Chondrocyte (in vitro differentiated cells): ENCODE results near the gene IL27RA. TPM values are rescaled to one million over a fixed set of nuclear protein-coding genes. Genes with fewer than 3 reads are reported as not detected.
"Not testable (repeated sequence)": the region's sequence is repeated elsewhere in the genome, so short reads cannot be mapped to it uniquely, and the experiment has no call there.

Source experiments
- DNase-seq: peaks from one replicate; pipeline ENCODE4 v3.0.0; 2021; ENCODE audit warnings: mixed read lengths, low spot score
- H3K27ac Mint-ChIP-seq: one replicate; pipeline ENCODE4 v1.8.0; 2021; ENCODE audit warnings: mild to moderate bottlenecking, moderate library complexity, mixed read lengths; ENCODE audit not compliant: unreplicated experiment
- H3K27me3 Mint-ChIP-seq: 2 replicates; pipeline ENCODE4 v1.8.0; 2021; ENCODE audit warnings: low read depth, mixed read lengths
- H3K36me3 Mint-ChIP-seq: 2 replicates; pipeline ENCODE4 v1.8.0; 2021; ENCODE audit warnings: low read depth, mixed read lengths
- H3K4me1 Mint-ChIP-seq: 2 replicates; pipeline ENCODE4 v1.8.0; 2021; ENCODE audit warnings: low read depth, mild to moderate bottlenecking, mixed read lengths
- H3K4me3 Mint-ChIP-seq: one replicate; pipeline ENCODE4 v1.8.0; 2021; ENCODE audit warnings: mild to moderate bottlenecking, moderate library complexity, mixed read lengths; ENCODE audit not compliant: unreplicated experiment
- H3K9me3 Mint-ChIP-seq: 2 replicates; pipeline ENCODE4 v1.8.0; 2021; ENCODE audit warnings: low read depth, mixed read lengths
- total RNA-seq: library from RNA; stranded (reverse); gene quantifications from 3 replicates; pipeline ENCODE4 v1.2.1, GENCODE V29; 2021
- TF ChIP-seq, protein P1 (sequence below): fragments of 200-600 bp; sonication (generic); IDR thresholded peaks from 2 replicates; pipeline ENCODE4 v1.5.0; 2021; ENCODE audit warnings: antibody characterized with exemption, mild to moderate bottlenecking, moderate library complexity

Gene IL27RA
- total RNA-seq, 1 donor from 2014 or later = 3.0 TPM

- TF ChIP-seq, protein P1, sequence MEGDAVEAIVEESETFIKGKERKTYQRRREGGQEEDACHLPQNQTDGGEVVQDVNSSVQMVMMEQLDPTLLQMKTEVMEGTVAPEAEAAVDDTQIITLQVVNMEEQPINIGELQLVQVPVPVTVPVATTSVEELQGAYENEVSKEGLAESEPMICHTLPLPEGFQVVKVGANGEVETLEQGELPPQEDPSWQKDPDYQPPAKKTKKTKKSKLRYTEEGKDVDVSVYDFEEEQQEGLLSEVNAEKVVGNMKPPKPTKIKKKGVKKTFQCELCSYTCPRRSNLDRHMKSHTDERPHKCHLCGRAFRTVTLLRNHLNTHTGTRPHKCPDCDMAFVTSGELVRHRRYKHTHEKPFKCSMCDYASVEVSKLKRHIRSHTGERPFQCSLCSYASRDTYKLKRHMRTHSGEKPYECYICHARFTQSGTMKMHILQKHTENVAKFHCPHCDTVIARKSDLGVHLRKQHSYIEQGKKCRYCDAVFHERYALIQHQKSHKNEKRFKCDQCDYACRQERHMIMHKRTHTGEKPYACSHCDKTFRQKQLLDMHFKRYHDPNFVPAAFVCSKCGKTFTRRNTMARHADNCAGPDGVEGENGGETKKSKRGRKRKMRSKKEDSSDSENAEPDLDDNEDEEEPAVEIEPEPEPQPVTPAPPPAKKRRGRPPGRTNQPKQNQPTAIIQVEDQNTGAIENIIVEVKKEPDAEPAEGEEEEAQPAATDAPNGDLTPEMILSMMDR = no peak
- H3K4me3 Mint-ChIP-seq = peak within 1 kb of the TSS; percentile 97
- DNase-seq = peak; percentile 100
- no peaks in the 10 kb centered on the region for H3K27me3 Mint-ChIP-seq
- no peaks in the 10 kb centered on the region for H3K36me3 Mint-ChIP-seq
- H3K4me1 Mint-ChIP-seq = peaks cover 22% of the 10 kb centered on the region
- H3K27ac Mint-ChIP-seq = peak within 1 kb of the TSS; percentile 100
- H3K9me3 Mint-ChIP-seq = no peaks in the 10 kb centered on the region
Measured at GRCh38 chr19:14006085-14006765, 25.3 kb upstream of the IL27RA start, which contains the start of gene RFX1. RFX1 (minus strand) TSS chr19:14006320; CDS start chr19:13993843, 12,477 bp downstream.

GRCh38 chr19:14006766-14007562, 24.6 kb upstream of the IL27RA start:
- H3K36me3 Mint-ChIP-seq = no peaks in the 10 kb centered on the region
- DNase-seq = no peak
- peak overlapping the region; percentile 97 for H3K4me3 Mint-ChIP-seq
- H3K4me1 Mint-ChIP-seq = peaks cover 22% of the 10 kb centered on the region
- TF ChIP-seq, protein P1 = no peak
- H3K27ac Mint-ChIP-seq = peak overlapping the region; percentile 100
- H3K9me3 Mint-ChIP-seq = no peaks in the 10 kb centered on the region
- H3K27me3 Mint-ChIP-seq = no peaks in the 10 kb centered on the region

DNA sequence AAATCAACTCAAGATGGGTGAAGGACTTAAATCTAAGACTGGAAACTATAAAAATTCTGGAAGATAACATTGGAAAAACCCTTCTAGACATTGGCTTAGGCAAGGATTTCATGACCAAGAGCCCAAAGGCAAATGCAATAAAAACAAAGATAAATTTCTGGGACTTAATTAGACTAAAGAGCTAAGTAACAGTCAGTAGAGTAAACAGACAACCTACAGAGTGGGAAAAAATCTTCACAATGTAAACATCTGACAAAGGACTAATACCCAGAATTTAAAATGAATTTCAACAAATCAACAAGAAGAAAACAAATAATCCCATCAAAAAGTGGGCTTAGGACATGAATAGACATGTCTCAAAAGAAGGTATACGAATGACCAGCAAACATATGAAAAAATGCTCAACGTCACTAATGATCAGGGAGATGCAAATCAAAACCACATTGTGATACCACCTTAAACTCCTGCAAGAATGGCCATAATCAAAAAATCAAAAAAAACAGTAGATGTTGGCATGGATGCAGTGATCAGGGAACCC, 19.1 kb upstream of the IL27RA start:
- Mint-ChIP-seq H3K27me3 (no peaks in the 10 kb centered on the region), H3K36me3 (no peaks in the 10 kb centered on the region), H3K27ac (no peak overlapping the region), H3K9me3 (no peaks in the 10 kb centered on the region), H3K4me1 (no peaks in the 10 kb centered on the region), H3K4me3 (no peak overlapping the region)
- DNase-seq = no peak
- TF ChIP-seq, protein P1 = no peak

DNA sequence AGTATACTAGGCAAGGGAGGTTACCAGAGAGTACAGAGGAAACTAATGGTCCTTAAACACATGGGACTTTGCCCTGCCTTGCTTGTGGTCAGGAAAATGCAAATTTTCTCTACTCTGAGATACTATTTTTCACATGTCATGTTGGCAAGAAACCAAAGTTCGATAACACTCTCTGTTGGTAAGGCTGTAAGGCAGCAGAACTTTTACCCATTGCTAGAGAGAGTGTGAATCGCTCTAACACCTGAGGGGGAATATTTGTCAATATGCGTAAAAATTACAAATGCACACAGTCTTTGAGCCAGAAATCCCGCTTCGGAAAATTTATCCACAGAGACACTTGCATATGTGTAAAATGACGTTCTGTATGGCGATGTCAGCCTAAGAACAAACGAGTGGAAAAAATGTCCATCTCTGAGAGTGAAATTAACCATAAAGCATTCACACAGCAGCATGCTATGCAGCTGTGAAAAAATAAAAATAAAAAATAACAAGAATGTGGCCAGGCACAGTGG, 16.0 kb upstream of the IL27RA start:
- Mint-ChIP-seq H3K4me1 (no peaks in the 10 kb centered on the region), H3K4me3 (no peak overlapping the region), H3K27ac (no peak overlapping the region), H3K27me3 (no peaks in the 10 kb centered on the region), H3K9me3 (no peaks in the 10 kb centered on the region), H3K36me3 (no peaks in the 10 kb centered on the region)
- DNase-seq = no peak
- TF ChIP-seq, protein P1 = no peak

DNA sequence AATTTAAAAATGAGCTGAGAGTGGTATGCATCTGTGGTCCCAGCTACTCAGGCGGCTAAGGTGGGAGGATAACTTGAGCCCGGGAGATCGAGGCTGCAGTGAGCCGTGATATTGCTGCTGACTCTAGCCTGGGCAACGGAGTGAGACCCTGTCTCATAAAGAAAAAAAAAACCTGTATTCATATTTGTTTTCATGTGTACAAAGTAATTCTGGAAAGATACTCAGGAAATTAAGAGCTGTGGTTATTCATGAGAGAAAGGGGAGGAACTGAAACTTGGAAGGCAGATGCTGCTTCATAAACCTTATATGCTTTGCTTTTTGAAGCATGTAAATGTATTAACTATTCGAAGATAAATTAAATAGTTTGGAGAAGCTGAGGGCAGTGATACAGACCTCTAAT, 12.5 kb upstream of the IL27RA start:
- H3K9me3 Mint-ChIP-seq = no peaks in the 10 kb centered on the region
- H3K27me3 Mint-ChIP-seq = no peaks in the 10 kb centered on the region
- DNase-seq = no peak
- no peak overlapping the region for H3K4me3 Mint-ChIP-seq
- H3K4me1 Mint-ChIP-seq = peaks cover 6% of the 10 kb centered on the region
- no peak overlapping the region for H3K27ac Mint-ChIP-seq
- no peaks in the 10 kb centered on the region for H3K36me3 Mint-ChIP-seq
- TF ChIP-seq, protein P1 = no peak

DNA sequence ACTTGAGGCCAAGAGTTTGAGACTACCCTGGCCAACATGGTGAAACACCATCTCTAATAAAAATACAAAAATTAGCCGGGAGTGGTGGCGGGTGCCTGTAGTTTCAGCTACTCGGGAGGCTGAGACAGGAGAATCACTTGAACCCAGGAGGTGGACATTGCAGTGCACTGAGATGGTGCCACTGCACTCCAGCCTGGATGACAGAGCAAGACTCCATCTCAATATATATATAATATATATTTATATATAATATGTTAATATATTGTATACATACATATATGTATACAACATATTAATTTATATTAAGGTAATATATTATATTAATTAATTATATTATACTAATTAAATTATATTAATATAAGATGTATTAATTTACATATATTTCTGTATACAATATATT, 11.8 kb upstream of the IL27RA start:
- H3K4me1 Mint-ChIP-seq, H3K9me3 Mint-ChIP-seq, DNase-seq, H3K36me3 Mint-ChIP-seq, H3K27me3 Mint-ChIP-seq, H3K4me3 Mint-ChIP-seq, H3K27ac Mint-ChIP-seq: not testable (repeated sequence)
